AG04449 (cell line): ENCODE measurements around the gene SLC24A3.

Source experiments
- CTCF ChIA-PET: fragments of 350-600 bp; formaldehyde crosslinking; extraction: SDS; loops from one replicate; lab custom pipeline; 2021; ENCODE audit warnings: antibody characterized with exemption; lab: Yijun Ruan, JAX
- POLR2A ChIA-PET: fragments of 400-600, 350-600 bp; formaldehyde crosslinking; extraction: SDS; loops from one replicate; lab custom pipeline; 2020; ENCODE audit warnings: antibody characterized with exemption, inconsistent platforms; lab: Yijun Ruan, JAX
- DNase-seq: peaks from one replicate; pipeline ENCODE4 v3.0.0-alpha.2; 2010; ENCODE audit warnings: low read depth, low spot score
- H3K4me3 ChIP-seq: 2 replicates; pipeline ENCODE4 v1.5.1; 2011; ENCODE audit warnings: low read depth, mild to moderate bottlenecking, control low read depth, low read length
- CTCF ChIP-seq: IDR thresholded peaks from one replicate; pipeline ENCODE4 v1.5.1; 2011; ENCODE audit warnings: mild to moderate bottlenecking, moderate library complexity, low read length, control low read depth, inconsistent platforms; ENCODE audit not compliant: insufficient read depth; ENCODE audit errors: missing control alignments

SLC24A3 gene

DNA sequence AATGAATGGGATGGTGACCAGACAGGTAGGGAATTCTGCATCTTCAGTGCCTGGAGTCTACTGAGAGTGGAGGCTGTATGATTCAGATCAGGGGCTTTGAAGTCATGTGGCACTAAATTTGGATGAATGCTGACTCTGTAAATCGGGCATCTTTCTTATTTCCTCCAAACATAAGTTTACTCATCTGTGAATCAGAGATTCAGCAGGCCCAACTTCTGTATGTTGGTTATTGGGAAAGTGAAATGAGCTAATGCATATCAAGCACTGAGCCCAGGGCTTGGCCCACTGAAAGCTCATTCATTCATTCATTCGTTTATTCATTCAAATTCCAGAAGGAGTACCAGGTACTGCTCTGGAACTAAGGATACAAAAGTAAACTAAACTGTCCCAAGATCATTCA lies 353.3 kb downstream of the SLC24A3 start:
- H3K4me3 ChIP-seq = no peak overlapping the region
- TF ChIP-seq CTCF = no peak
- no peak for DNase-seq
- CTCF ChIA-PET = no interaction called here
- POLR2A ChIA-PET = no interaction called here

- TF ChIP-seq CTCF = no peak
- no peak overlapping the region for H3K4me3 ChIP-seq
- DNase-seq = no peak
- CTCF ChIA-PET = no interaction called here
- POLR2A ChIA-PET = no interaction called here
Observed at GRCh38 chr20:19566226-19566945, 353.9 kb downstream of the SLC24A3 start.

- no peak overlapping the region for H3K4me3 ChIP-seq
- POLR2A ChIA-PET = no interaction called here
Observed at GRCh38 chr20:19568128-19568527, 355.7 kb downstream of the SLC24A3 start.

GRCh38 chr20:19571996-19572395 lies 359.6 kb downstream of the SLC24A3 start:
- H3K4me3 ChIP-seq = no peak overlapping the region
- no peak for DNase-seq
- TF ChIP-seq CTCF = no peak
- ChIA-PET POLR2A (no interaction called here), CTCF (interaction anchor here (4.2 kb wide), 1 partner anchor 12 kb away, joined by 18 read pairs; no protein-coding TSS in a partner anchor)

More at GRCh38 chr20:19568128-19568527, 355.7 kb downstream of the SLC24A3 start:
- CTCF ChIA-PET = interaction anchor here (1.5 kb wide), 1 partner anchor 15 kb away, joined by 6 read pairs; no protein-coding TSS in a partner anchor
- no peak for DNase-seq
- no peak for TF ChIP-seq CTCF

GRCh38 chr20:19577692-19578091 lies 365.2 kb downstream of the SLC24A3 start:
- ChIA-PET CTCF (no interaction called here), POLR2A (no interaction called here)
- no peak for DNase-seq
- no peak for TF ChIP-seq CTCF
- H3K4me3 ChIP-seq = no peak overlapping the region

- ChIA-PET CTCF (interaction anchor here (1.0 to 10.6 kb wide), 11 partner anchors 10 to 377 kb away, joined by 3 to 114 read pairs (median 5); no protein-coding TSS in a partner anchor), POLR2A (no interaction called here)
Observed at GRCh38 chr20:19582782-19583181, 370.3 kb downstream of the SLC24A3 start.

More at GRCh38 chr20:19582782-19583181, 370.3 kb downstream of the SLC24A3 start:
- no peak overlapping the region for H3K4me3 ChIP-seq
- TF ChIP-seq CTCF = no peak
- DNase-seq = no peak
